K562 (cell line): ENCODE data around the gene MEIOB. TPM values are rescaled to one million over a fixed set of nuclear protein-coding genes. Genes with fewer than 3 reads are reported as not detected.

Experiments used
- ATAC-seq: fragments of 200-7000 bp; cut with Tn5 transposase; 3 replicates; pipeline ENCODE4 v1.9.1; 2020; ENCODE audit warnings: moderate library complexity
- BruUV-seq: library from RNA; stranded (reverse); fragments of 400-500 nt; replicated peaks from 2 replicates; lab custom pipeline; 2021; lab: Mats Ljungman, UMichigan
- CTCF ChIA-PET: fragments of 300-600 bp; formaldehyde crosslinking; extraction: SDS; loops from one replicate; lab custom pipeline; 2021; ENCODE audit warnings: low intra/inter-chr PET ratio; lab: Yijun Ruan, JAX
- POLR2A ChIA-PET: fragments of 300-600, 350-650 bp; sonication (Branson Sonifier 250); formaldehyde crosslinking; extraction: SDS; loops from one replicate; lab custom pipeline; 2021; ENCODE audit warnings: antibody characterized with exemption, inconsistent platforms; lab: Yijun Ruan, JAX
- DNase-seq, 4 experiments: peaks; one replicate each; pipeline versions ENCODE4 v3.0.0 to v3.0.0-alpha.2; 2011 to 2018; ENCODE audit warnings: low spot score in 3 of 4, mixed read lengths in 3 of 4; ENCODE audit errors: extremely low read depth in 1 of 4
- FAIRE-seq: peaks from 2 replicates; lab custom pipeline; 2011; peaks lifted over from hg19 to GRCh38; lab: Jason Lieb, UNC
- H2AFZ ChIP-seq: 2 replicates; pipeline ENCODE4 v1.6.0; 2011; ENCODE audit warnings: low read depth, low read length, control low read depth, inconsistent platforms
- H3K27ac ChIP-seq: fragments of 200-600 bp; 3 replicates; pipeline ENCODE4 v1.8.0; 2011; ENCODE audit warnings: low read depth, mild to moderate bottlenecking, control low read depth, inconsistent platforms, low read length, moderate library complexity, mixed read lengths; ENCODE audit errors: extremely low read depth
- H3K27me3 ChIP-seq, 2 experiments: fragments of 300-600 bp in 1 of 2; 2 replicates in 1 of 2; 3 replicates in 1 of 2; pipeline versions ENCODE4 v1.6.0 to v1.8.0; 2011; ENCODE audit warnings: inconsistent platforms in 2 of 2, low read length in 2 of 2, mild to moderate bottlenecking in 1 of 2, mixed read lengths in 1 of 2, moderate library complexity in 1 of 2; ENCODE audit not compliant: control insufficient read depth in 2 of 2, insufficient read depth in 2 of 2
- H3K36me3 ChIP-seq: fragments of 300-600 bp; 3 replicates; pipeline ENCODE4 v1.8.0; 2011; ENCODE audit warnings: mild to moderate bottlenecking, low read length, inconsistent platforms; ENCODE audit not compliant: control insufficient read depth, insufficient read depth
- H3K4me1 ChIP-seq, 2 experiments: fragments of 200-600 bp in 1 of 2; replicated peaks in 1 of 2; 2 replicates in 1 of 2; 3 replicates in 1 of 2; pipeline versions ENCODE4 v1.5.1 to v1.8.0; 2011; ENCODE audit warnings: inconsistent platforms in 2 of 2, low read length in 2 of 2, mild to moderate bottlenecking in 1 of 2, mixed read lengths in 1 of 2, moderate library complexity in 1 of 2; ENCODE audit not compliant: control insufficient read depth in 2 of 2, insufficient read depth in 2 of 2
- H3K4me2 ChIP-seq: 2 replicates; pipeline ENCODE4 v1.6.1; 2011; ENCODE audit warnings: low read length, control low read depth, inconsistent platforms, mixed read lengths; ENCODE audit not compliant: insufficient read depth
- H3K4me3 ChIP-seq: fragments of 200-600 bp; sonication (generic), shearing (Covaris generic); 2 replicates; pipeline ENCODE4 v1.5.1; 2016; ENCODE audit warnings: control low read depth, inconsistent platforms
- H3K79me2 ChIP-seq: fragments of 200-600 bp; 3 replicates; pipeline ENCODE4 v1.8.0; 2011; ENCODE audit warnings: low read length, inconsistent platforms; ENCODE audit not compliant: control insufficient read depth, insufficient read depth
- H3K9ac ChIP-seq, 2 experiments: 2 replicates each; pipeline versions ENCODE4 v1.6.0 to v1.6.1; 2011; ENCODE audit warnings: low read depth in 2 of 2, low read length in 2 of 2, control low read depth in 1 of 2, inconsistent platforms in 1 of 2, mild to moderate bottlenecking in 1 of 2, mixed read lengths in 1 of 2; ENCODE audit not compliant: insufficient read depth in 1 of 2
- H3K9me1 ChIP-seq: one replicate; pipeline ENCODE4 v1.6.0; 2011; ENCODE audit warnings: inconsistent platforms, mild to moderate bottlenecking, low read length, moderate library complexity; ENCODE audit not compliant: control insufficient read depth, insufficient read depth
- H3K9me3 ChIP-seq: replicated peaks from 2 replicates; pipeline ENCODE4 v1.5.1; 2011; ENCODE audit warnings: low read depth, low read length, inconsistent platforms; ENCODE audit not compliant: control insufficient read depth, insufficient read depth
- H4K20me1 ChIP-seq: replicated peaks from 2 replicates; pipeline ENCODE4 v1.6.1; 2011; ENCODE audit warnings: low read length, inconsistent platforms, mixed read lengths; ENCODE audit not compliant: control insufficient read depth, insufficient read depth
- PHF21A ChIP-seq: fragments of 450-650 bp; IDR thresholded peaks from 2 replicates; pipeline ENCODE4 v1.6.1; 2017; ENCODE audit warnings: low read depth, borderline replicate concordance
- SRSF1 ChIP-seq: fragments of 200-400 bp; formaldehyde crosslinking; IDR thresholded peaks from 2 replicates; pipeline ENCODE4 v1.6.1; 2017; ENCODE audit warnings: mild to moderate bottlenecking, low read depth, low read length, moderate library complexity
- ZNF507 ChIP-seq: conservative IDR thresholded peaks from 2 replicates; pipeline ENCODE4 v1.6.1; 2017; ENCODE audit warnings: missing genetic modification characterization, missing compliant biosample characterization
- ZSCAN29 ChIP-seq: fragments of 450-650 bp; IDR thresholded peaks from 2 replicates; pipeline ENCODE4 v1.6.1; 2017
- WGBS: fragments of 100-300 bp; shearing (Covaris generic); methylation state at CpG from one replicate; pipeline ENCODE4 v1.1.6; 2016; ENCODE audit warnings: low coverage, mixed read lengths; ENCODE audit not compliant: insufficient coverage; ENCODE audit errors: missing lambda C conversion rate; 5-methylcytosine and 5-hydroxymethylcytosine counted together
- in situ Hi-C: fragments of 300-500 bp; cut with MboI; formaldehyde crosslinking; loops from 4 replicates; pipeline ENCODE4 v1.15.0; 2018; ENCODE audit warnings: inconsistent platforms, mixed read lengths
- intact Hi-C: fragments of 100-400 bp; cut with micrococcal nuclease; formaldehyde crosslinking; loops from 2 replicates; pipeline ENCODE4 v1.14.2; 2022
- polyA plus RNA-seq, 8 experiments: library from polyadenylated mRNA; depleted of rRNA in 4 of 8; stranded (reverse) in 5 of 8; unstranded in 3 of 8; fragments of >200 nt; fragmentation: Nextera tagmentation in 2 of 8; fragmentation: Illumina TruSeq in 1 of 8; extraction: Ambion mirVana in 2 of 8; extraction: Trizol in 1 of 8; gene quantifications; 2 replicates each; pipeline versions ENCODE4 v1.2.1 to v1.2.3, GENCODE V29; 2011 to 2014; ENCODE audit warnings: inconsistent platforms in 1 of 8, missing spikeins in 1 of 8
- total RNA-seq, 7 experiments: library from RNA; depleted of rRNA in 6 of 7; stranded (reverse); fragments of >200 nt in 6 of 7; fragmentation: Illumina TruSeq in 2 of 7; extraction: Trizol in 2 of 7; gene quantifications; 2 replicates each; pipeline versions ENCODE4 v1.2.1 to v1.2.3, GENCODE V29; 2011 to 2021; ENCODE audit warnings: low replicate concordance in 1 of 7
- TF ChIP-seq, protein P1 (sequence below): sonication (generic); formaldehyde crosslinking; IDR thresholded peaks from 2 replicates; pipeline ENCODE4 v1.8.1; 2023; ENCODE audit warnings: missing genetic modification reagents, mild to moderate bottlenecking, borderline replicate concordance

Gene MEIOB
- total and polyA plus RNA-seq, 9 of the 15 experiments (the other 6 are each of a cell fraction or from before 2014, with no cell fraction given), result 25.4 to 203 (median 97.6) TPM

DNA sequence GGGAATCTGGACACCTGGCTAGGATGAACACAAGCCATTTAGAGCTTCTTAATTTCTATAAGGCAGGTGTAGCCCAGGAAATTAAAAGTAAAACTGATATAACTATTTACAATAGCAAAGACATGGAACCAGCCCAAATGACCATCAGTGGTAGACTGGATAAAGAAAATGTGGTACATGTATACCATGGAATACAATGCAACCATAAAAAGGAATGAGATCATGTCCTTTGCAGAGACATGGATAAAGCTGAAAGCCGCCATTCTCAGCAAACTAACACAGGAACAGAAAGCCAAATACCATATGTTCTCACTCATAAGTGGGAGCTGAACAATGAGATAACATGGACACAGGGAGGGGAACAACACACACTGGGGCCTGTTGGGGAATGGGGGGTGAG is 25.5 kb downstream of the MEIOB start:
- in situ Hi-C loops, result no loop called here
- CTCF ChIA-PET, result no interaction called here

More for the DNA sequence above, 25.5 kb downstream of the MEIOB start:
- Histone ChIP-seq H3K4me1 (no peaks in the 10 kb centered on the region; a peak in 1 of 5 replicates), H3K9me3 (no peaks in the 10 kb centered on the region), H4K20me1 (no peaks in the 10 kb centered on the region), H2AFZ (no peak overlapping the region), H3K27me3 (no peaks in the 10 kb centered on the region), H3K4me3 (no peak overlapping the region), H3K79me2 (no peaks in the 10 kb centered on the region), H3K9me1 (peaks cover 4% of the 10 kb centered on the region), H3K36me3 (peaks cover 51% of the 10 kb centered on the region; the same call in 2 of the 3 replicates), H3K9ac (no peak overlapping the region), H3K4me2 (no peak overlapping the region), H3K27ac (no peak overlapping the region)
- no peak for ATAC-seq
- no peak for FAIRE-seq
- intact Hi-C loops, result no loop called here
- WGBS, result 75% methylated on average over 1 of the region's 1 CpG
- POLR2A ChIA-PET, result interaction anchor here (1.1 to 1.7 kb wide), 3 partner anchors 9 to 19 kb away, joined by 3 to 5 read pairs (median 3); partner anchors contain the start of gene FAHD1
- DNase-seq, result no peak
- no TSS peak for BruUV-seq
- TF ChIP-seq PHF21A (no peak), ZSCAN29 (no peak), SRSF1 (no peak), ZNF507 (tag) (no peak)
- TF ChIP-seq, protein P1, sequence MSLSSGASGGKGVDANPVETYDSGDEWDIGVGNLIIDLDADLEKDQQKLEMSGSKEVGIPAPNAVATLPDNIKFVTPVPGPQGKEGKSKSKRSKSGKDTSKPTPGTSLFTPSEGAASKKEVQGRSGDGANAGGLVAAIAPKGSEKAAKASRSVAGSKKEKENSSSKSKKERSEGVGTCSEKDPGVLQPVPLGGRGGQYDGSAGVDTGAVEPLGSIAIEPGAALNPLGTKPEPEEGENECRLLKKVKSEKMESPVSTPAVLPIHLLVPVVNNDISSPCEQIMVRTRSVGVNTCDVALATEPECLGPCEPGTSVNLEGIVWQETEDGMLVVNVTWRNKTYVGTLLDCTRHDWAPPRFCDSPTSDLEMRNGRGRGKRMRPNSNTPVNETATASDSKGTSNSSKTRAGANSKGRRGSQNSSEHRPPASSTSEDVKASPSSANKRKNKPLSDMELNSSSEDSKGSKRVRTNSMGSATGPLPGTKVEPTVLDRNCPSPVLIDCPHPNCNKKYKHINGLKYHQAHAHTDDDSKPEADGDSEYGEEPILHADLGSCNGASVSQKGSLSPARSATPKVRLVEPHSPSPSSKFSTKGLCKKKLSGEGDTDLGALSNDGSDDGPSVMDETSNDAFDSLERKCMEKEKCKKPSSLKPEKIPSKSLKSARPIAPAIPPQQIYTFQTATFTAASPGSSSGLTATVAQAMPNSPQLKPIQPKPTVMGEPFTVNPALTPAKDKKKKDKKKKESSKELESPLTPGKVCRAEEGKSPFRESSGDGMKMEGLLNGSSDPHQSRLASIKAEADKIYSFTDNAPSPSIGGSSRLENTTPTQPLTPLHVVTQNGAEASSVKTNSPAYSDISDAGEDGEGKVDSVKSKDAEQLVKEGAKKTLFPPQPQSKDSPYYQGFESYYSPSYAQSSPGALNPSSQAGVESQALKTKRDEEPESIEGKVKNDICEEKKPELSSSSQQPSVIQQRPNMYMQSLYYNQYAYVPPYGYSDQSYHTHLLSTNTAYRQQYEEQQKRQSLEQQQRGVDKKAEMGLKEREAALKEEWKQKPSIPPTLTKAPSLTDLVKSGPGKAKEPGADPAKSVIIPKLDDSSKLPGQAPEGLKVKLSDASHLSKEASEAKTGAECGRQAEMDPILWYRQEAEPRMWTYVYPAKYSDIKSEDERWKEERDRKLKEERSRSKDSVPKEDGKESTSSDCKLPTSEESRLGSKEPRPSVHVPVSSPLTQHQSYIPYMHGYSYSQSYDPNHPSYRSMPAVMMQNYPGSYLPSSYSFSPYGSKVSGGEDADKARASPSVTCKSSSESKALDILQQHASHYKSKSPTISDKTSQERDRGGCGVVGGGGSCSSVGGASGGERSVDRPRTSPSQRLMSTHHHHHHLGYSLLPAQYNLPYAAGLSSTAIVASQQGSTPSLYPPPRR (CRISPR knock-in tag), result no peak
